ENCODE measurements around the gene LOXL1. TPM values are rescaled to one million over a fixed set of nuclear protein-coding genes. Genes with fewer than 3 reads are reported as not detected.

Gene LOXL1
- total and polyA plus RNA-seq, 2 experiments from 2014 or later, result 44.5 to 136 TPM

- no peaks in the 10 kb centered on the region for H3K36me3 ChIP-seq (replicated peaks; ENCODE audit: insufficient read depth, low read depth)
- H3K9me2 ChIP-seq (replicated peaks; ENCODE audit: insufficient read depth), result no peaks in the 10 kb centered on the region
- peaks cover 39% of the 10 kb centered on the region for H3K4me1 ChIP-seq (ENCODE audit: insufficient read depth)
- peak; percentile 82 for DNase-seq (ENCODE audit: low spot score)
- H3K79me2 ChIP-seq, result no peaks in the 10 kb centered on the region
- peak overlapping the region; percentile 98 for H3K27ac ChIP-seq
- H4K20me1 ChIP-seq (ENCODE audit: insufficient read depth, poor library complexity, severe bottlenecking), result no peaks in the 10 kb centered on the region
- no peak overlapping the region for H2AFZ ChIP-seq
- 66% methylated on average over 8 of the region's 8 CpGs for WGBS (ENCODE audit: low lambda C conversion rate, missing lambda C conversion rate)
- H3K9me3 ChIP-seq (ENCODE audit: low read depth), result no peaks in the 10 kb centered on the region
- H3K27me3 ChIP-seq, result no peaks in the 10 kb centered on the region
- H3K4me2 ChIP-seq, result peak overlapping the region; percentile 72
- H3K4me3 ChIP-seq, result no peak overlapping the region
- no peak for TF ChIP-seq EZH2phosphoT487 (IDR thresholded peaks at IDR 0.05; ENCODE audit: low read depth, severe bottlenecking, unreplicated experiment)
- TF ChIP-seq, protein P1, sequence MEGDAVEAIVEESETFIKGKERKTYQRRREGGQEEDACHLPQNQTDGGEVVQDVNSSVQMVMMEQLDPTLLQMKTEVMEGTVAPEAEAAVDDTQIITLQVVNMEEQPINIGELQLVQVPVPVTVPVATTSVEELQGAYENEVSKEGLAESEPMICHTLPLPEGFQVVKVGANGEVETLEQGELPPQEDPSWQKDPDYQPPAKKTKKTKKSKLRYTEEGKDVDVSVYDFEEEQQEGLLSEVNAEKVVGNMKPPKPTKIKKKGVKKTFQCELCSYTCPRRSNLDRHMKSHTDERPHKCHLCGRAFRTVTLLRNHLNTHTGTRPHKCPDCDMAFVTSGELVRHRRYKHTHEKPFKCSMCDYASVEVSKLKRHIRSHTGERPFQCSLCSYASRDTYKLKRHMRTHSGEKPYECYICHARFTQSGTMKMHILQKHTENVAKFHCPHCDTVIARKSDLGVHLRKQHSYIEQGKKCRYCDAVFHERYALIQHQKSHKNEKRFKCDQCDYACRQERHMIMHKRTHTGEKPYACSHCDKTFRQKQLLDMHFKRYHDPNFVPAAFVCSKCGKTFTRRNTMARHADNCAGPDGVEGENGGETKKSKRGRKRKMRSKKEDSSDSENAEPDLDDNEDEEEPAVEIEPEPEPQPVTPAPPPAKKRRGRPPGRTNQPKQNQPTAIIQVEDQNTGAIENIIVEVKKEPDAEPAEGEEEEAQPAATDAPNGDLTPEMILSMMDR (IDR thresholded peaks at IDR 0.05; ENCODE audit: poor library complexity), result no peak
- no peak for TF ChIP-seq EZH2 (IDR thresholded peaks at IDR 0.05; ENCODE audit: borderline replicate concordance)
Measured at GRCh38 chr15:73982222-73982962, 56.1 kb downstream of the LOXL1 start.

DNA sequence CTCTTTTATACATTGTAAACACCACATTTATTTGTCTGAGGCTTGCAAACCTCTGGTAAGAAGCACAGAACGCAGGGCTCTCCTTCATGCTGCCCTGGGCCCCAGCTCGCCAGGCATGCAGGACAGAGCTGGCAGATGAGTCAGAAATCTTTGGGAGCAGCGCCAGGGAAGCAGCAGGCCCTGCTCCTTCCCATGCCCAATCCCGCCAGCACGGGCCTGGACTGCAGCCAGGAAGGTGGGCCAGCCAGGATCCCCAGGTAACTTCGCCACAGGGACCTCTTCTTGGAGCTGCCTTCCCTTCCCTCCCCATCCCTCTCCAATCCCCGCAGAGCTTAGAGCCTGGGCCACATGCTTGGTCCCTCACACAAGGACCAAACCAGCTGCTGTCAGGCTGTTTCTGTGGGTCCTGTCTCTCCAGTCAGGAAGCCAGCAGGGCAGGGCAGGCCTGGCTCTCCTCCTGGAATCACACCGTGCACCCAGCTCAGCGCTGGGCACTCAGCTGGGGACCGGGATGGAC lies 57.0 kb downstream of the LOXL1 start:
- H3K79me2 ChIP-seq, result no peaks in the 10 kb centered on the region
- no peak for TF ChIP-seq EZH2phosphoT487 (IDR thresholded peaks at IDR 0.05; ENCODE audit: low read depth, severe bottlenecking, unreplicated experiment)
- TF ChIP-seq, protein P1 (IDR thresholded peaks at IDR 0.05; ENCODE audit: poor library complexity), result no peak
- no peak for TF ChIP-seq EZH2 (IDR thresholded peaks at IDR 0.05; ENCODE audit: borderline replicate concordance)

DNA sequence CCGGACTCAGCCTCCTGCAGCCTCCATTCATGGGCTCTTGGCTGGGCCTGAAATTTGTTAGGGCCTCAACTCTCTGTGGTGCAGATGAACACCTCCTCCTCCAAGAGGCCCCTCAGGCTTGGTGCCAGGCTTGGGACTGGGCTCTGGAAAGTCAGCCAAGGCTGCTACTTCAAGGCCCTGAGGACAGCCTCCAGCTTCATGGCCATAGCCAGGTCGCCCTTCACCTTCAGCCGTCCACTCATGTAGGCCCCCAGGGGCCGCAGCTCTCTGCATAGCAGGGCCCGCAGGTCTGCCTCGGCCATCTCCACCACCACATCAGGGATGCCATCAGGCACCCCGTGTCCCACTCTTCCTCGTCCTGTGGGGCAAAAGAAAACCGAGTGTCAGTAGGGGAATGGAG lies 57.5 kb downstream of the LOXL1 start:
- WGBS (ENCODE audit: low lambda C conversion rate, missing lambda C conversion rate), result 95% methylated on average over 9 of the region's 9 CpGs
- H3K27me3 ChIP-seq, result no peaks in the 10 kb centered on the region
- peak overlapping the region; percentile 72 for H3K4me2 ChIP-seq
- peaks cover 39% of the 10 kb centered on the region for H3K4me1 ChIP-seq (ENCODE audit: insufficient read depth)
- no peak overlapping the region for H2AFZ ChIP-seq
- no peaks in the 10 kb centered on the region for H3K79me2 ChIP-seq
- no peak for DNase-seq (ENCODE audit: low spot score)
- H3K27ac ChIP-seq, result peak overlapping the region; percentile 98
- H3K9me3 ChIP-seq (ENCODE audit: low read depth), result no peaks in the 10 kb centered on the region
- TF ChIP-seq EZH2 (IDR thresholded peaks at IDR 0.05; ENCODE audit: borderline replicate concordance) (no peak), EZH2phosphoT487 (IDR thresholded peaks at IDR 0.05; ENCODE audit: low read depth, severe bottlenecking, unreplicated experiment) (no peak)
- TF ChIP-seq, protein P1 (IDR thresholded peaks at IDR 0.05; ENCODE audit: poor library complexity), result no peak
- no peaks in the 10 kb centered on the region for H3K9me2 ChIP-seq (replicated peaks; ENCODE audit: insufficient read depth)
- no peaks in the 10 kb centered on the region for H4K20me1 ChIP-seq (ENCODE audit: insufficient read depth, poor library complexity, severe bottlenecking)
- no peak overlapping the region for H3K4me3 ChIP-seq
- no peaks in the 10 kb centered on the region for H3K36me3 ChIP-seq (replicated peaks; ENCODE audit: insufficient read depth, low read depth)

More for the DNA sequence above, 57.0 kb downstream of the LOXL1 start:
- Histone ChIP-seq H3K27me3 (no peaks in the 10 kb centered on the region), H3K27ac (peak overlapping the region; percentile 98), H3K4me3 (no peak overlapping the region), H3K4me2 (peak overlapping the region; percentile 72), H3K36me3 (replicated peaks; ENCODE audit: insufficient read depth, low read depth) (no peaks in the 10 kb centered on the region), H2AFZ (no peak overlapping the region), H3K9me3 (ENCODE audit: low read depth) (no peaks in the 10 kb centered on the region), H4K20me1 (ENCODE audit: insufficient read depth, poor library complexity, severe bottlenecking) (no peaks in the 10 kb centered on the region), H3K4me1 (ENCODE audit: insufficient read depth) (peaks cover 39% of the 10 kb centered on the region), H3K9me2 (replicated peaks; ENCODE audit: insufficient read depth) (no peaks in the 10 kb centered on the region)
- WGBS (ENCODE audit: low lambda C conversion rate, missing lambda C conversion rate), result 79% methylated on average over 10 of the region's 10 CpGs
- DNase-seq (ENCODE audit: low spot score), result peak; percentile 70

Measured in hepatocyte (in vitro differentiated cells).